D341Med (cell line): ENCODE data around the gene HOXC13.

Experiments
- DNase-seq: peaks from one replicate; pipeline ENCODE4 v3.0.0; 2012; ENCODE audit warnings: low spot score

HOXC13 gene

GRCh38 chr12:53995378-53996239 is 57.0 kb downstream of the HOXC13 start:
- no peak for DNase-seq
